ENCODE data around the gene AP1S3.
"Not testable (repeated sequence)": the region's sequence is repeated elsewhere in the genome, so short reads cannot be mapped to it uniquely, and the experiment has no call there.

DNA sequence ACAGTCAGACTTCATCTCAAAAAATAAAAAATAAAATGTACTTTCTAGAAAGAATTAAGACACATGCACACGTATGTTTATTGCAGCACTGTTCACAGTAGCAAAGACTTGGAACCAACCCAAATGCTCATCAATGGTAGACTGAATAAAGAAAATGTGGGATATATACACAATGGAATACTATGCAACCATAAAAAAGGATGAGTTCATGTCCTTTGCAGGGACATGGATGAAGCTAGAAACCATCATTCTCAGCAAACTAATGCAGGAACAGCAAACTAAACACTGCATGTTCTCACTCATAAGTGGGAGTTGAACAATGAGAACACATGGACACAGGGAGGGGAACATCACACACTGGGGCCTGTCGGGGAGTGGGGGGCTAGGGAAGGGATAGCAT lies 35.4 kb upstream of the AP1S3 start:
- TF ChIP-seq, protein P1, sequence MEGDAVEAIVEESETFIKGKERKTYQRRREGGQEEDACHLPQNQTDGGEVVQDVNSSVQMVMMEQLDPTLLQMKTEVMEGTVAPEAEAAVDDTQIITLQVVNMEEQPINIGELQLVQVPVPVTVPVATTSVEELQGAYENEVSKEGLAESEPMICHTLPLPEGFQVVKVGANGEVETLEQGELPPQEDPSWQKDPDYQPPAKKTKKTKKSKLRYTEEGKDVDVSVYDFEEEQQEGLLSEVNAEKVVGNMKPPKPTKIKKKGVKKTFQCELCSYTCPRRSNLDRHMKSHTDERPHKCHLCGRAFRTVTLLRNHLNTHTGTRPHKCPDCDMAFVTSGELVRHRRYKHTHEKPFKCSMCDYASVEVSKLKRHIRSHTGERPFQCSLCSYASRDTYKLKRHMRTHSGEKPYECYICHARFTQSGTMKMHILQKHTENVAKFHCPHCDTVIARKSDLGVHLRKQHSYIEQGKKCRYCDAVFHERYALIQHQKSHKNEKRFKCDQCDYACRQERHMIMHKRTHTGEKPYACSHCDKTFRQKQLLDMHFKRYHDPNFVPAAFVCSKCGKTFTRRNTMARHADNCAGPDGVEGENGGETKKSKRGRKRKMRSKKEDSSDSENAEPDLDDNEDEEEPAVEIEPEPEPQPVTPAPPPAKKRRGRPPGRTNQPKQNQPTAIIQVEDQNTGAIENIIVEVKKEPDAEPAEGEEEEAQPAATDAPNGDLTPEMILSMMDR (IDR thresholded peaks at IDR 0.05; ENCODE audit: low read length), result not testable (repeated sequence)
- not testable (repeated sequence) for TF ChIP-seq EZH2 (IDR thresholded peaks at IDR 0.05; ENCODE audit: borderline replicate concordance, low read length)
